ENCODE data around the gene CCDC141. TPM values are rescaled to one million over a fixed set of nuclear protein-coding genes. Genes with fewer than 3 reads are reported as not detected.

Gene CCDC141
- total RNA-seq, 2 donors from 2014 or later: 1.9 to 2.1 TPM

- Mint-ChIP-seq H3K36me3 (ENCODE audit: low read depth) (no peaks in the 10 kb centered on the region), H3K4me1 (no peaks in the 10 kb centered on the region), H3K27me3 (no peaks in the 10 kb centered on the region), H3K4me3 (no peak overlapping the region), H3K27ac (no peak overlapping the region), H3K9me3 (no peaks in the 10 kb centered on the region)
- no peak for ATAC-seq (replicated peaks)
Measured at GRCh38 chr2:178980815-178981214, 69.1 kb downstream of the CCDC141 start.

- Mint-ChIP-seq H3K4me3 (no peak overlapping the region), H3K36me3 (ENCODE audit: low read depth) (no peaks in the 10 kb centered on the region), H3K4me1 (no peaks in the 10 kb centered on the region), H3K27me3 (no peaks in the 10 kb centered on the region), H3K27ac (no peak overlapping the region), H3K9me3 (no peaks in the 10 kb centered on the region)
- no peak for ATAC-seq (replicated peaks)
Measured at GRCh38 chr2:178978667-178979066, 71.3 kb downstream of the CCDC141 start.

- Mint-ChIP-seq H3K27me3 (no peaks in the 10 kb centered on the region), H3K4me1 (no peaks in the 10 kb centered on the region), H3K27ac (no peak overlapping the region), H3K4me3 (no peak overlapping the region), H3K9me3 (no peaks in the 10 kb centered on the region), H3K36me3 (ENCODE audit: low read depth) (no peaks in the 10 kb centered on the region)
- ATAC-seq (replicated peaks): no peak
Measured at GRCh38 chr2:178976351-178976750, 73.6 kb downstream of the CCDC141 start.

GRCh38 chr2:178962805-178963433 lies 87.0 kb downstream of the CCDC141 start:
- H3K27me3 Mint-ChIP-seq: no peaks in the 10 kb centered on the region
- no peaks in the 10 kb centered on the region for H3K36me3 Mint-ChIP-seq (ENCODE audit: low read depth)
- H3K4me3 Mint-ChIP-seq: no peak overlapping the region
- ATAC-seq (replicated peaks): no peak
- H3K4me1 Mint-ChIP-seq: no peaks in the 10 kb centered on the region
- H3K27ac Mint-ChIP-seq: no peak overlapping the region
- no peaks in the 10 kb centered on the region for H3K9me3 Mint-ChIP-seq

- ATAC-seq (replicated peaks): no peak
- Mint-ChIP-seq H3K36me3 (ENCODE audit: low read depth) (no peaks in the 10 kb centered on the region), H3K27ac (no peak overlapping the region), H3K9me3 (no peaks in the 10 kb centered on the region), H3K27me3 (no peaks in the 10 kb centered on the region), H3K4me3 (no peak overlapping the region), H3K4me1 (no peaks in the 10 kb centered on the region)
Measured at GRCh38 chr2:178962152-178962551, 87.8 kb downstream of the CCDC141 start.

GRCh38 chr2:178954049-178954448 lies 95.9 kb downstream of the CCDC141 start:
- no peak overlapping the region for H3K4me3 Mint-ChIP-seq
- no peak overlapping the region for H3K27ac Mint-ChIP-seq
- H3K4me1 Mint-ChIP-seq: no peaks in the 10 kb centered on the region
- no peaks in the 10 kb centered on the region for H3K36me3 Mint-ChIP-seq (ENCODE audit: low read depth)
- no peaks in the 10 kb centered on the region for H3K27me3 Mint-ChIP-seq
- H3K9me3 Mint-ChIP-seq: no peaks in the 10 kb centered on the region
- ATAC-seq (replicated peaks): no peak

GRCh38 chr2:178951266-178952006 lies 98.5 kb downstream of the CCDC141 start:
- ATAC-seq (replicated peaks): no peak
- peaks cover 5% of the 10 kb centered on the region for H3K27me3 Mint-ChIP-seq
- no peaks in the 10 kb centered on the region for H3K4me1 Mint-ChIP-seq
- no peak overlapping the region for H3K27ac Mint-ChIP-seq
- no peak overlapping the region for H3K4me3 Mint-ChIP-seq
- H3K9me3 Mint-ChIP-seq: peaks cover 5% of the 10 kb centered on the region
- H3K36me3 Mint-ChIP-seq (ENCODE audit: low read depth): no peaks in the 10 kb centered on the region

- no peak for ATAC-seq (replicated peaks)
- peaks cover 5% of the 10 kb centered on the region for H3K27me3 Mint-ChIP-seq
- H3K4me1 Mint-ChIP-seq: no peaks in the 10 kb centered on the region
- H3K27ac Mint-ChIP-seq: no peak overlapping the region
- H3K4me3 Mint-ChIP-seq: no peak overlapping the region
- H3K36me3 Mint-ChIP-seq (ENCODE audit: low read depth): no peaks in the 10 kb centered on the region
- H3K9me3 Mint-ChIP-seq: peaks cover 5% of the 10 kb centered on the region
Measured at GRCh38 chr2:178949584-178949983, 100.4 kb downstream of the CCDC141 start.

- peaks cover 5% of the 10 kb centered on the region for H3K27me3 Mint-ChIP-seq
- no peaks in the 10 kb centered on the region for H3K4me1 Mint-ChIP-seq
Measured at GRCh38 chr2:178949151-178949550, 100.8 kb downstream of the CCDC141 start.

GRCh38 chr2:178947006-178947405 lies 102.9 kb downstream of the CCDC141 start:
- peaks cover 5% of the 10 kb centered on the region for H3K9me3 Mint-ChIP-seq
- no peak overlapping the region for H3K4me3 Mint-ChIP-seq
- no peaks in the 10 kb centered on the region for H3K4me1 Mint-ChIP-seq
- H3K36me3 Mint-ChIP-seq (ENCODE audit: low read depth): no peaks in the 10 kb centered on the region
- ATAC-seq (replicated peaks): no peak
- no peak overlapping the region for H3K27ac Mint-ChIP-seq
- H3K27me3 Mint-ChIP-seq: peaks cover 5% of the 10 kb centered on the region

More at GRCh38 chr2:178949151-178949550, 100.8 kb downstream of the CCDC141 start:
- no peak overlapping the region for H3K4me3 Mint-ChIP-seq
- no peak overlapping the region for H3K27ac Mint-ChIP-seq
- no peak for ATAC-seq (replicated peaks)
- H3K9me3 Mint-ChIP-seq: peaks cover 5% of the 10 kb centered on the region
- no peaks in the 10 kb centered on the region for H3K36me3 Mint-ChIP-seq (ENCODE audit: low read depth)

- Mint-ChIP-seq H3K27me3 (peaks cover 5% of the 10 kb centered on the region), H3K4me1 (no peaks in the 10 kb centered on the region), H3K36me3 (ENCODE audit: low read depth) (no peaks in the 10 kb centered on the region), H3K9me3 (peaks cover 5% of the 10 kb centered on the region), H3K4me3 (no peak overlapping the region), H3K27ac (no peak overlapping the region)
- no peak for ATAC-seq (replicated peaks)
Measured at GRCh38 chr2:178946494-178946893, 103.4 kb downstream of the CCDC141 start.

GRCh38 chr2:178943745-178944144 lies 106.2 kb downstream of the CCDC141 start:
- Mint-ChIP-seq H3K27ac (no peak overlapping the region), H3K4me3 (no peak overlapping the region), H3K36me3 (ENCODE audit: low read depth) (no peaks in the 10 kb centered on the region), H3K9me3 (peaks cover 5% of the 10 kb centered on the region), H3K4me1 (no peaks in the 10 kb centered on the region), H3K27me3 (peaks cover 5% of the 10 kb centered on the region)
- ATAC-seq (replicated peaks): no peak

- H3K27me3 Mint-ChIP-seq: peaks cover 9% of the 10 kb centered on the region
- no peak overlapping the region for H3K27ac Mint-ChIP-seq
- no peak for ATAC-seq (replicated peaks)
- H3K9me3 Mint-ChIP-seq: peaks cover 16% of the 10 kb centered on the region
- H3K36me3 Mint-ChIP-seq (ENCODE audit: low read depth): no peaks in the 10 kb centered on the region
- no peaks in the 10 kb centered on the region for H3K4me1 Mint-ChIP-seq
- H3K4me3 Mint-ChIP-seq: no peak overlapping the region
Measured at GRCh38 chr2:178934571-178934970, 115.4 kb downstream of the CCDC141 start.

- Mint-ChIP-seq H3K27ac (no peak overlapping the region), H3K4me3 (no peak overlapping the region), H3K4me1 (no peaks in the 10 kb centered on the region), H3K9me3 (peaks cover 16% of the 10 kb centered on the region), H3K36me3 (ENCODE audit: low read depth) (no peaks in the 10 kb centered on the region), H3K27me3 (peaks cover 9% of the 10 kb centered on the region)
- ATAC-seq (replicated peaks): no peak
Measured at GRCh38 chr2:178933493-178933892, 116.4 kb downstream of the CCDC141 start.

GRCh38 chr2:178928077-178928476 lies 121.9 kb downstream of the CCDC141 start:
- Mint-ChIP-seq H3K4me1 (no peaks in the 10 kb centered on the region), H3K27me3 (peaks cover 7% of the 10 kb centered on the region), H3K36me3 (ENCODE audit: low read depth) (no peaks in the 10 kb centered on the region), H3K4me3 (no peak overlapping the region), H3K9me3 (no peaks in the 10 kb centered on the region), H3K27ac (no peak overlapping the region)
- no peak for ATAC-seq (replicated peaks)
